ENCODE measurements around the gene AUTS2. TPM values are rescaled to one million over a fixed set of nuclear protein-coding genes. Genes with fewer than 3 reads are reported as not detected.

The AUTS2 gene
- total RNA-seq, 1 experiment from 2014 or later, result 2.3 TPM

- no peak for DNase-seq (ENCODE audit: low read depth)
- in situ Hi-C loops (cut with HindIII; ENCODE audit: low pct_unique_long_range_greater_than_20kb, low sequenced_read_pairs), result no loop called here
Observed at GRCh38 chr7:69619054-69619453, 20.8 kb downstream of the AUTS2 start.

GRCh38 chr7:69619635-69620034 is 21.4 kb downstream of the AUTS2 start:
- in situ Hi-C loops (cut with HindIII; ENCODE audit: low pct_unique_long_range_greater_than_20kb, low sequenced_read_pairs), result no loop called here
- no peak for DNase-seq (ENCODE audit: low read depth)

- in situ Hi-C loops (cut with HindIII; ENCODE audit: low pct_unique_long_range_greater_than_20kb, low sequenced_read_pairs), result no loop called here
- DNase-seq (ENCODE audit: low read depth), result no peak
Observed at GRCh38 chr7:69620063-69620462, 21.8 kb downstream of the AUTS2 start.

- in situ Hi-C loops (cut with HindIII; ENCODE audit: low pct_unique_long_range_greater_than_20kb, low sequenced_read_pairs), result no loop called here
- no peak for DNase-seq (ENCODE audit: low read depth)
Observed at GRCh38 chr7:69620650-69621049, 22.4 kb downstream of the AUTS2 start.

GRCh38 chr7:69622014-69622835 is 23.9 kb downstream of the AUTS2 start:
- in situ Hi-C loops (cut with HindIII; ENCODE audit: low pct_unique_long_range_greater_than_20kb, low sequenced_read_pairs), result no loop called here
- no peak for DNase-seq (ENCODE audit: low read depth)

GRCh38 chr7:69622960-69623359 is 24.7 kb downstream of the AUTS2 start:
- peak; percentile 27 for DNase-seq (ENCODE audit: low read depth)
- in situ Hi-C loops (cut with HindIII; ENCODE audit: low pct_unique_long_range_greater_than_20kb, low sequenced_read_pairs), result no loop called here

GRCh38 chr7:69624435-69625230 is 26.4 kb downstream of the AUTS2 start:
- in situ Hi-C loops (cut with HindIII; ENCODE audit: low pct_unique_long_range_greater_than_20kb, low sequenced_read_pairs), result no loop called here
- no peak for DNase-seq (ENCODE audit: low read depth)

- DNase-seq (ENCODE audit: low read depth), result no peak
- in situ Hi-C loops (cut with HindIII; ENCODE audit: low pct_unique_long_range_greater_than_20kb, low sequenced_read_pairs), result no loop called here
Observed at GRCh38 chr7:69625238-69625637, 27.0 kb downstream of the AUTS2 start.

- no peak for DNase-seq (ENCODE audit: low read depth)
- in situ Hi-C loops (cut with HindIII; ENCODE audit: low pct_unique_long_range_greater_than_20kb, low sequenced_read_pairs), result no loop called here
Observed at GRCh38 chr7:69625798-69626197, 27.5 kb downstream of the AUTS2 start.

GRCh38 chr7:69630292-69630691 is 32.0 kb downstream of the AUTS2 start:
- peak; percentile 35 for DNase-seq (ENCODE audit: low read depth)
- in situ Hi-C loops (cut with HindIII; ENCODE audit: low pct_unique_long_range_greater_than_20kb, low sequenced_read_pairs), result no loop called here

- in situ Hi-C loops (cut with HindIII; ENCODE audit: low pct_unique_long_range_greater_than_20kb, low sequenced_read_pairs), result no loop called here
- DNase-seq (ENCODE audit: low read depth), result no peak
Observed at GRCh38 chr7:69631131-69631530, 32.9 kb downstream of the AUTS2 start.

- in situ Hi-C loops (cut with HindIII; ENCODE audit: low pct_unique_long_range_greater_than_20kb, low sequenced_read_pairs), result no loop called here
- DNase-seq (ENCODE audit: low read depth), result no peak
Observed at GRCh38 chr7:69632280-69632679, 34.0 kb downstream of the AUTS2 start.

- no peak for DNase-seq (ENCODE audit: low read depth)
- in situ Hi-C loops (cut with HindIII; ENCODE audit: low pct_unique_long_range_greater_than_20kb, low sequenced_read_pairs), result no loop called here
Observed at GRCh38 chr7:69633122-69633831, 35.0 kb downstream of the AUTS2 start.

- DNase-seq (ENCODE audit: low read depth), result no peak
- in situ Hi-C loops (cut with HindIII; ENCODE audit: low pct_unique_long_range_greater_than_20kb, low sequenced_read_pairs), result no loop called here
Observed at GRCh38 chr7:69635555-69636185, 37.4 kb downstream of the AUTS2 start.

- no peak for DNase-seq (ENCODE audit: low read depth)
- in situ Hi-C loops (cut with HindIII; ENCODE audit: low pct_unique_long_range_greater_than_20kb, low sequenced_read_pairs), result no loop called here
Observed at GRCh38 chr7:69638674-69639073, 40.4 kb downstream of the AUTS2 start.

- in situ Hi-C loops (cut with HindIII; ENCODE audit: low pct_unique_long_range_greater_than_20kb, low sequenced_read_pairs), result no loop called here
- DNase-seq (ENCODE audit: low read depth), result no peak
Observed at GRCh38 chr7:69640216-69640615, 41.9 kb downstream of the AUTS2 start.

GRCh38 chr7:69640925-69641594 is 42.8 kb downstream of the AUTS2 start:
- DNase-seq (ENCODE audit: low read depth), result no peak
- in situ Hi-C loops (cut with HindIII; ENCODE audit: low pct_unique_long_range_greater_than_20kb, low sequenced_read_pairs), result no loop called here

- no peak for DNase-seq (ENCODE audit: low read depth)
- in situ Hi-C loops (cut with HindIII; ENCODE audit: low pct_unique_long_range_greater_than_20kb, low sequenced_read_pairs), result no loop called here
Observed at GRCh38 chr7:69643265-69643664, 45.0 kb downstream of the AUTS2 start.
